ENCODE data around the gene PUSL1. TPM values are rescaled to one million over a fixed set of nuclear protein-coding genes. Genes with fewer than 3 reads are reported as not detected.
A peak's percentile ranks its signal among the peaks of the same experiment; 100 is the strongest.

PUSL1 gene
- total and polyA plus RNA-seq, 11 donors, result 6.8 to 17.7 (median 10.3) TPM

GRCh38 chr1:1354271-1355247 is 46.2 kb downstream of the PUSL1 start:
- intact Hi-C loops (cut with DNase I), result no loop called here
- Histone ChIP-seq H3K27me3 (peaks cover 4 to 58% (median 22%) of the 10 kb centered on the region in 9 donors), H3K4me1 (peaks cover 0 to 55% (median 36%) of the 10 kb centered on the region in 12 donors), H3K4me3 (peak overlapping the region in 7 of 12 donors; percentile 5 to 80 (median 38)), H3K27ac (peak overlapping the region in 4 of 12 donors; percentile 34 to 91 (median 44)), H3K36me3 (peaks cover 0 to 24% (median 0%) of the 10 kb centered on the region in 9 donors), H3K9me3 (no peaks in the 10 kb centered on the region)
- WGBS, 4 donors, result 23 to 47% (median 32%) methylated on average over 23 to 116 of the region's 116 CpGs
- TF ChIP-seq POLR2A (IDR thresholded peaks at IDR 0.05) (no peak), CTCF (IDR thresholded peaks at IDR 0.05) (no peak)
- peak in 1 of 5 donors; percentile 29 for DNase-seq
- no peak for ATAC-seq

GRCh38 chr1:1355416-1355815 is 47.0 kb downstream of the PUSL1 start:
- peak in 1 of 5 donors; percentile 62 for DNase-seq
- intact Hi-C loops (cut with DNase I), result no loop called here
- TF ChIP-seq CTCF (IDR thresholded peaks at IDR 0.05) (no peak), POLR2A (IDR thresholded peaks at IDR 0.05) (no peak)
- H3K36me3 ChIP-seq, result peaks cover 0 to 24% (median 0%) of the 10 kb centered on the region in 9 donors
- no peak for ATAC-seq
- no peaks in the 10 kb centered on the region for H3K9me3 ChIP-seq
- H3K4me1 ChIP-seq, result peaks cover 0 to 58% (median 37%) of the 10 kb centered on the region in 12 donors
- H3K27ac ChIP-seq, result peak overlapping the region in 5 of 12 donors; percentile 34 to 91 (median 38)
- H3K27me3 ChIP-seq, result peaks cover 4 to 58% (median 22%) of the 10 kb centered on the region in 9 donors
- H3K4me3 ChIP-seq, result peak overlapping the region in 11 of 12 donors; percentile 11 to 80 (median 38)
- WGBS, 4 donors, result 0 to 3% (median 2%) methylated on average over 12 to 52 of the region's 52 CpGs

GRCh38 chr1:1356166-1356795 is 47.9 kb downstream of the PUSL1 start:
- 38 to 65% (median 54%) methylated on average over 6 to 8 of the region's 8 CpGs for WGBS, 4 donors
- Histone ChIP-seq H3K27me3 (peaks cover 4 to 58% (median 23%) of the 10 kb centered on the region in 9 donors), H3K9me3 (no peaks in the 10 kb centered on the region), H3K4me1 (peaks cover 0 to 65% (median 40%) of the 10 kb centered on the region in 12 donors), H3K36me3 (peaks cover 0 to 24% (median 0%) of the 10 kb centered on the region in 9 donors), H3K27ac (peak overlapping the region in 7 of 12 donors; percentile 38 to 91 (median 86)), H3K4me3 (peak overlapping the region; percentile 14 to 81 (median 54))
- ATAC-seq (no peak), DNase-seq (peak in 1 of 5 donors; percentile 24)
- intact Hi-C loops (cut with DNase I), result no loop called here
- no peak for TF ChIP-seq POLR2A (IDR thresholded peaks at IDR 0.05)
- no peak for TF ChIP-seq CTCF (IDR thresholded peaks at IDR 0.05)
